ENCODE results near the gene NSG1.
"Not testable (repeated sequence)": the region's sequence is repeated elsewhere in the genome, so short reads cannot be mapped to it uniquely, and the experiment has no call there.

Gene NSG1

GRCh38 chr4:4386736-4387392, at the start of gene NSG1:
TSS of gene NSG1 (plus strand) at chr4:4387102. CDS start at chr4:4387630, 528 bp downstream.
- no peaks in the 10 kb centered on the region for H3K9me3 ChIP-seq (ENCODE audit: low read length)
- peaks cover 0 to 63% of the 10 kb centered on the region in 2 donors for H3K27me3 ChIP-seq (ENCODE audit: control insufficient read depth in 1 of 2, insufficient read depth in 2 of 2, low read length in 2 of 2)
- H3K4me1 ChIP-seq (ENCODE audit: insufficient read depth, low read length): no peaks in the 10 kb centered on the region
- H3K9ac ChIP-seq (ENCODE audit: low read length): no peak within 1 kb of the TSS
- no peak within 1 kb of the TSS for H3K27ac ChIP-seq (ENCODE audit: low read depth, low read length)
- H3K36me3 ChIP-seq (ENCODE audit: insufficient read depth, low read length): no peaks in the 10 kb centered on the region
- H3K4me3 ChIP-seq (ENCODE audit: low read depth in 1 of 2, low read length in 2 of 2): peak within 1 kb of the TSS in 1 of 2 donors; percentile 42

- no peak overlapping the region for H3K27ac ChIP-seq (ENCODE audit: low read depth, low read length)
- H3K9ac ChIP-seq (ENCODE audit: low read length): no peak overlapping the region
- no peaks in the 10 kb centered on the region for H3K36me3 ChIP-seq (ENCODE audit: insufficient read depth, low read length)
- no peak overlapping the region for H3K4me3 ChIP-seq (ENCODE audit: low read depth in 1 of 2, low read length in 2 of 2)
- no peaks in the 10 kb centered on the region for H3K9me3 ChIP-seq (ENCODE audit: low read length)
- no peaks in the 10 kb centered on the region for H3K27me3 ChIP-seq (ENCODE audit: control insufficient read depth in 1 of 2, insufficient read depth in 2 of 2, low read length in 2 of 2)
- no peaks in the 10 kb centered on the region for H3K4me1 ChIP-seq (ENCODE audit: insufficient read depth, low read length)
These were observed 48.5 kb upstream of the NSG1 start for GRCh38 chr4:4338210-4339001.

GRCh38 chr4:4339504-4340085, 47.3 kb upstream of the NSG1 start:
- H3K27me3 ChIP-seq (ENCODE audit: control insufficient read depth in 1 of 2, insufficient read depth in 2 of 2, low read length in 2 of 2): no peaks in the 10 kb centered on the region
- no peak overlapping the region for H3K4me3 ChIP-seq (ENCODE audit: low read depth in 1 of 2, low read length in 2 of 2)
- no peak overlapping the region for H3K27ac ChIP-seq (ENCODE audit: low read depth, low read length)
- no peak overlapping the region for H3K9ac ChIP-seq (ENCODE audit: low read length)
- no peaks in the 10 kb centered on the region for H3K36me3 ChIP-seq (ENCODE audit: insufficient read depth, low read length)
- H3K4me1 ChIP-seq (ENCODE audit: insufficient read depth, low read length): no peaks in the 10 kb centered on the region
- H3K9me3 ChIP-seq (ENCODE audit: low read length): no peaks in the 10 kb centered on the region

- H3K9ac ChIP-seq (ENCODE audit: low read length): no peak overlapping the region
- no peaks in the 10 kb centered on the region for H3K27me3 ChIP-seq (ENCODE audit: control insufficient read depth in 1 of 2, insufficient read depth in 2 of 2, low read length in 2 of 2)
- H3K4me1 ChIP-seq (ENCODE audit: insufficient read depth, low read length): no peaks in the 10 kb centered on the region
- no peak overlapping the region for H3K4me3 ChIP-seq (ENCODE audit: low read depth in 1 of 2, low read length in 2 of 2)
- H3K9me3 ChIP-seq (ENCODE audit: low read length): no peaks in the 10 kb centered on the region
- no peaks in the 10 kb centered on the region for H3K36me3 ChIP-seq (ENCODE audit: insufficient read depth, low read length)
- no peak overlapping the region for H3K27ac ChIP-seq (ENCODE audit: low read depth, low read length)
These were observed 44.8 kb upstream of the NSG1 start for GRCh38 chr4:4341861-4342650.

GRCh38 chr4:4343038-4343437, 43.9 kb upstream of the NSG1 start:
- Histone ChIP-seq H3K4me1 (ENCODE audit: insufficient read depth, low read length) (no peaks in the 10 kb centered on the region), H3K4me3 (ENCODE audit: low read depth in 1 of 2, low read length in 2 of 2) (no peak overlapping the region), H3K27me3 (ENCODE audit: control insufficient read depth in 1 of 2, insufficient read depth in 2 of 2, low read length in 2 of 2) (no peaks in the 10 kb centered on the region), H3K9ac (ENCODE audit: low read length) (no peak overlapping the region), H3K36me3 (ENCODE audit: insufficient read depth, low read length) (no peaks in the 10 kb centered on the region), H3K9me3 (ENCODE audit: low read length) (no peaks in the 10 kb centered on the region), H3K27ac (ENCODE audit: low read depth, low read length) (no peak overlapping the region)

GRCh38 chr4:4344915-4345527, 41.9 kb upstream of the NSG1 start:
- no peaks in the 10 kb centered on the region for H3K36me3 ChIP-seq (ENCODE audit: insufficient read depth, low read length)
- H3K27ac ChIP-seq (ENCODE audit: low read depth, low read length): no peak overlapping the region
- no peak overlapping the region for H3K4me3 ChIP-seq (ENCODE audit: low read depth in 1 of 2, low read length in 2 of 2)
- H3K27me3 ChIP-seq (ENCODE audit: control insufficient read depth in 1 of 2, insufficient read depth in 2 of 2, low read length in 2 of 2): no peaks in the 10 kb centered on the region
- H3K9ac ChIP-seq (ENCODE audit: low read length): no peak overlapping the region
- no peaks in the 10 kb centered on the region for H3K4me1 ChIP-seq (ENCODE audit: insufficient read depth, low read length)
- no peaks in the 10 kb centered on the region for H3K9me3 ChIP-seq (ENCODE audit: low read length)

- Histone ChIP-seq H3K4me1 (ENCODE audit: insufficient read depth, low read length) (no peaks in the 10 kb centered on the region), H3K27ac (ENCODE audit: low read depth, low read length) (no peak overlapping the region), H3K27me3 (ENCODE audit: control insufficient read depth in 1 of 2, insufficient read depth in 2 of 2, low read length in 2 of 2) (no peaks in the 10 kb centered on the region), H3K9ac (ENCODE audit: low read length) (no peak overlapping the region), H3K9me3 (ENCODE audit: low read length) (no peaks in the 10 kb centered on the region), H3K36me3 (ENCODE audit: insufficient read depth, low read length) (no peaks in the 10 kb centered on the region), H3K4me3 (ENCODE audit: low read depth in 1 of 2, low read length in 2 of 2) (no peak overlapping the region)
These were observed 39.3 kb upstream of the NSG1 start for GRCh38 chr4:4347585-4347984.

- not testable (repeated sequence) for H3K27me3 ChIP-seq (ENCODE audit: control insufficient read depth in 1 of 2, insufficient read depth in 2 of 2, low read length in 2 of 2); H3K9me3 ChIP-seq (ENCODE audit: low read length); H3K27ac ChIP-seq (ENCODE audit: low read depth, low read length); H3K9ac ChIP-seq (ENCODE audit: low read length); H3K4me3 ChIP-seq (ENCODE audit: low read depth in 1 of 2, low read length in 2 of 2); H3K4me1 ChIP-seq (ENCODE audit: insufficient read depth, low read length); H3K36me3 ChIP-seq (ENCODE audit: insufficient read depth, low read length)
These were observed 38.3 kb upstream of the NSG1 start for GRCh38 chr4:4348585-4348984.

- no peak overlapping the region for H3K27ac ChIP-seq (ENCODE audit: low read depth, low read length)
These were observed 37.0 kb upstream of the NSG1 start for GRCh38 chr4:4349867-4350266.

GRCh38 chr4:4350909-4351308, 36.0 kb upstream of the NSG1 start:
- Histone ChIP-seq H3K9ac (ENCODE audit: low read length) (no peak overlapping the region), H3K27me3 (ENCODE audit: control insufficient read depth in 1 of 2, insufficient read depth in 2 of 2, low read length in 2 of 2) (no peaks in the 10 kb centered on the region), H3K9me3 (ENCODE audit: low read length) (no peaks in the 10 kb centered on the region), H3K4me3 (ENCODE audit: low read depth in 1 of 2, low read length in 2 of 2) (no peak overlapping the region), H3K27ac (ENCODE audit: low read depth, low read length) (no peak overlapping the region), H3K36me3 (ENCODE audit: insufficient read depth, low read length) (no peaks in the 10 kb centered on the region), H3K4me1 (ENCODE audit: insufficient read depth, low read length) (no peaks in the 10 kb centered on the region)

More at GRCh38 chr4:4349867-4350266, 37.0 kb upstream of the NSG1 start:
- H3K4me3 ChIP-seq (ENCODE audit: low read depth in 1 of 2, low read length in 2 of 2): no peak overlapping the region
- H3K9ac ChIP-seq (ENCODE audit: low read length): no peak overlapping the region
- H3K27me3 ChIP-seq (ENCODE audit: control insufficient read depth in 1 of 2, insufficient read depth in 2 of 2, low read length in 2 of 2): no peaks in the 10 kb centered on the region
- H3K4me1 ChIP-seq (ENCODE audit: insufficient read depth, low read length): no peaks in the 10 kb centered on the region
- H3K36me3 ChIP-seq (ENCODE audit: insufficient read depth, low read length): no peaks in the 10 kb centered on the region
- no peaks in the 10 kb centered on the region for H3K9me3 ChIP-seq (ENCODE audit: low read length)

- no peaks in the 10 kb centered on the region for H3K36me3 ChIP-seq (ENCODE audit: insufficient read depth, low read length)
- no peaks in the 10 kb centered on the region for H3K27me3 ChIP-seq (ENCODE audit: control insufficient read depth in 1 of 2, insufficient read depth in 2 of 2, low read length in 2 of 2)
- no peak overlapping the region for H3K27ac ChIP-seq (ENCODE audit: low read depth, low read length)
- H3K9me3 ChIP-seq (ENCODE audit: low read length): no peaks in the 10 kb centered on the region
- no peaks in the 10 kb centered on the region for H3K4me1 ChIP-seq (ENCODE audit: insufficient read depth, low read length)
- no peak overlapping the region for H3K9ac ChIP-seq (ENCODE audit: low read length)
- H3K4me3 ChIP-seq (ENCODE audit: low read depth in 1 of 2, low read length in 2 of 2): no peak overlapping the region
These were observed 31.6 kb upstream of the NSG1 start for GRCh38 chr4:4355302-4355701.

Measured in muscle layer of colon (tissue), 2 donors.